SH-SY5Y (cell line): ENCODE results near the gene LCT.

Experiments used
- GATA2 ChIP-seq: IDR thresholded peaks from 2 replicates; pipeline ENCODE4 v1.6.1; 2011; ENCODE audit warnings: mild to moderate bottlenecking, low read depth, low read length
- GATA3 ChIP-seq: IDR thresholded peaks from 2 replicates; pipeline ENCODE4 v1.6.1; 2011; ENCODE audit warnings: low read depth, mild to moderate bottlenecking, low read length, moderate library complexity

GRCh38 chr2:135755573-135755972, 81.4 kb downstream of the LCT start:
- no peak for TF ChIP-seq GATA3
- TF ChIP-seq GATA2 = no peak
